HG02970 (cell line): ENCODE results near the gene STX11.
"Not testable (repeated sequence)": the region's sequence is repeated elsewhere in the genome, so short reads cannot be mapped to it uniquely, and the experiment has no call there.

Source experiments
- ATAC-seq: cut with Tn5 transposase; IDR thresholded peaks from one replicate; pipeline ENCODE4 v1.9.1; 2021; ENCODE audit warnings: mild to moderate bottlenecking, moderate library complexity, moderate number of reproducible peaks; ENCODE audit not compliant: unreplicated experiment, low FRiP score

Gene STX11

DNA sequence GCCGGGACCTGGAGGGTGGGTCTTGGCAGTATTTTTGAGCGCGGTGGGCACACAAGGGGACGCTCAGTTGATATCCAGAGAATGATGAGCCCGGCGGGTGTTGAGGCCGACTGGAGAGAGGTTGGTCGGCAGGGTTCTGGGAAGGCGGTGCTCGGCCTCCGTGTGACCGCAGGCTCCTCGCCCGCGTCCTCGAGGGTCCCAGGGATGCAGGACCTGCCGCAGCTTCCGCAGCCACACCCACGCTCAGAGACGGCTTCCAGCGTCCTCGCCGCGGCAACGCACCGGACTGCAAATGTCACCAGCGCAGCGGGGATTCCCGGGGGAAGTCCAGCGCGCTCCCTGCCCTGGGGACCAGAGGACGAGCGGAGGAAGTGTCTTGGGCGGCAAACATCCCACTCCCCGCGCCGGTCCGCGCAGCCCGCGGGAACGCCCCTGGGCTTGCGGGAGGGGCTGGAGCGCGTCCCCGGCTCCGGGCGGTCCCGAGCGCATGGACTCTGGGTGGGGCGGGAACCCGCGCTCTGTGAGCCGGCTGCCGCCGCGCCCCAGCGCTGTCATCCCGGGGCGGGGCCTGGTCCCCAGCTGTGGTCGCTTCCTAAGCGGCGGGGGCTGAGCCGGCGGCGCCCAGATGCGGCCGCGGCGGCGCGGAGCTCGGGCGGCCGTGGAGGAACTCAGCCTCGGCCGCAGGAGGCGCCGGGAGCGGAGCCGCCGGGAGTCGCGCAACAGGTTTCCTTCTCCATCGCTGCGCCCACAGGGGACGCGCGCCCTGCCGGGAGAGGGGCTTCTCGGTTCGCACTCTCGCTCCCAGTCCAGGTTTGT, at the start of gene STX11:
STX11 (plus strand) TSS at position 624 of the 816 bp plus-strand sequence. CDS start 36,111 bp downstream, outside the sequence.
- peak; percentile 69 for ATAC-seq

DNA sequence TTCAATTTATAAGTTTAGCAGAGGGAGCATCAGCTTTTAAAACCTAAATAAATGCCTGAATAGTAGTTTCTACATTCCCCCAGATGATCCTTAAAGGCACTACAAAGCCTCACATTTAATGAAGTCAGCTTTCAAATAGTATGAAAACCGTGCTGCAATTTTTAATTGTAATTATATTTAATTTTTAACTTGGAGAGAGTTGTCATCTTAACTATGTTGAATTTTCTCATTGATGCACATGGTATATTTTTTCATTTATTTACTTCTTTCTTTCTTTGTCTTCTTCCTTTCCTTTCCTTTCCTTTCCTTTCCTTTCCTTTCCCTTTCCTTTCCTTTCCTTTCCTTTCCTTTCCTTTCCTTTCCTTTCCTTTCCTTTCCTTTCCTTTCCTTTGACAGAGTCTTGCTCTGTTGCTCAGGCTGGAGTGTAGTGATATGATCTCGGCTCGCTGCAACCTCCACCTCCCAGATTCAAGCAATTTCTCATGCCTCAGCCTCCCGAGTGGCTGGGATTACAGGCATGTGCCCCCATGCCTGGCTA, 47.2 kb upstream of the STX11 start:
- ATAC-seq = no peak

DNA sequence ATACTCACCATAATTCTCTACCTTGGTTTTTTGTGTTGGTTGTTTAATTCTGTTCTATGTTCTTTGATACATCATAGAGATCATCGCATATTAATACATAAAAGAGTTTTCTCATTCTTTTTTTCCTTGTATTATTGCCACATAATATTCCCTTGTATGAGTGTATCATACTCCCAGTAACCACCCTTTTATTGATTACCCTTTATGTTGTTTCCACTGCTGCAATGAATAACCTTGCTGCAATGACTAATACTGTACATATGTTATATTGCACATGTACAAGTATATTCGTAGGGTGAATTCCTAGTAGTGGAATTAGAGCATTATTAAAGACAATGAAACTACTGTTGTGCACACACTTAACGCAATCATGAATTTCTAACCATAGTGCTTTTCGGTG, 45.8 kb upstream of the STX11 start:
- ATAC-seq = no peak

DNA sequence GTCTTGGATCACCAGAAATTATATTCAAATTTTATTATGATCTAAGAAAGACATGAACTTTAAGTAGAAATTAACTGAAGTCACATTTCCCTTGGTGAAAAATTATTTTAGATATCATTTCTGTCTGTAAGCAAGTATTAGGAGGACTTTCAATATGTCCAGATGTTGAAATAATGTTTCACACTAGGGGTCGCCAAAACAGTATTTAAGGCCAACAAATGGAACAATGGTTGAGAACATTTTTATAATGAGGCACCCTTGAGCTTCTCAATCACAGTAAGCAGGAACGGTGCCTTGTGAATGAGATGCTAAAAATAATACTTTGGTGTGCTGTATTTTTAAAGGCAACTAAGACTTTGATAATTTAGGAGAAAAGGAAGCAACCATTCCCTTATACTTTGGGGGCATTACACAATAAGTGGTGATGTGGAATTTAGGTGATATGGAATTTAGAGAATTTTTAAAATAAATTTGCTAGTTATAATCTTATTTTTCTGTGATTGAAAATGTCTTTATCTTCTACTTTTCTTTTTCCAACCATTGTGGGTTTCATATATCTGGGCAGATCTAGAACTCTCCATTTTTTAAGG, 45.3 kb upstream of the STX11 start:
- no peak for ATAC-seq

DNA sequence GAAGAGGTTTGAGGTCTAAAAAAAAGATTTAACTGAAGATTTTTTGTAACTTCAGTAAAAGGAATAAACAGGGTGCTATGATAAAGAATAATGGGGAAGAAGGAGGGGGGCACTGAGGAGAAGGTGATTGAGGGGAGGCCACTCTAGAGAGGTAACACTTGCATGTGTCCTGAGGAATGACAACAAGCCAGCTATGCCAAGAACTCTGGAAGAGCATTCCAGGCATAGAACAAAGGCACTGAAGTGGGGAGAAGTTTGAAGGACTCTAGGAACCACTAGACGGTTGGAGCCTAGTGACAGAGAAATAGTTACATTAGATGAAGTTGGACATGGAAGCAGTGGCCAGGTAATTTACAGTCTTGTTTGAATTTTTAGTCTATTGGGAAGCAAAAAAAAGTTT, 44.1 kb upstream of the STX11 start:
- no peak for ATAC-seq

DNA sequence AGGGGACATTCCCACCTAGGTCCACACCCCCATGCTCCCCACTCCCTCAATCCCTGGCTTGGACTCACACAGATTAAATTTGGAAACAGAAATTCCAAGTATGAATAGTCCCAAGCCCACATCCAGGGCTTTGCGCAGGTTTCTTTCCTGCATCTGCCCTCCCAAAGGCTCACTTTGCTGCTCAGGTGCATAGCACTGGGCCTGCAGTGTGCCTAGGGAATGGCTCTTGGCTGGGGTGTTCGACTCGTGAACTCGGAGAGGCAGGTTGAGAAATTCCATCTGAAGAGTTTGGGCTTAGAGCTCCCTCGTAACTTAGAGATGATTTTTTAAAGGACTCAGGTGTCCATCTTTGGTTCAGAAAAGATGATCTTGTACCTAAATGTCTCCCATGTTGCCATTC, 40.1 kb upstream of the STX11 start:
- no peak for ATAC-seq

DNA sequence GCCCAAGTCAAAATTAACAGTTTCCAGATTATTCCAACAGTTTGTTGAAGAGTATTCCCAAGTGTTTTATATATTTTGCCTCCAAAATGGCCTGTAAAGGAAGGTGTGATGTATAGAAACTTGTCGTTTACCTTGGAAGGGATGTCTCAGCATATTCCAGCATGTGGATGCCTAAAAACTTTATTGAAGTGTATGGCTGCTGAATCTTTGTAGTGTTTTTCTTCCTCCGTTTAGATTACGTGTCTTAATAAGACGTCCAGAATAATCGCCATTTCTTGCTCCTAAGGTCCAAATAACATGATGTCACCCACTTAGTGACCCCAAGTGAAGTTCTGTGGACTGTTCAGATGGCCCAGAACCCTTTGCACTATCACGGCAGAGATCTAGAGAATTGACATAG, 37.0 kb upstream of the STX11 start:
- ATAC-seq = no peak

DNA sequence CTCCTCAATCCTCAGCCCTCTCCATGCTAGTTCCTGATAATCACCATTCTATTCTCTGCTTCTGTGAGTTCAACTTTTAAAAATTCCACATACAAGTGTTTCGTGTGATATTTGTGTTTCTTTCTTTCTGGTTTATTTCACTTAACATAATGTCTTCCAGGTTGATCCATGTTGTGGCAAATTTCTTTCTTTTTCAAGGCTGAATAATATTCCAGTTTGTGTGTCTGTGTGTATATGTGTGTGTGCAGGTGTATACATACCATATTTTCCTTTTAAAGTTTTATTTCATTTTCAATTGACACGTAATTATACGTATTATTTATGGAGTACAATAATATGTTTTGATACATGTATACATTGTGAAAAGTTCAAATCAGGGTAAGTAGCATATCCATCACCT, 35.1 kb upstream of the STX11 start:
- no peak for ATAC-seq

DNA sequence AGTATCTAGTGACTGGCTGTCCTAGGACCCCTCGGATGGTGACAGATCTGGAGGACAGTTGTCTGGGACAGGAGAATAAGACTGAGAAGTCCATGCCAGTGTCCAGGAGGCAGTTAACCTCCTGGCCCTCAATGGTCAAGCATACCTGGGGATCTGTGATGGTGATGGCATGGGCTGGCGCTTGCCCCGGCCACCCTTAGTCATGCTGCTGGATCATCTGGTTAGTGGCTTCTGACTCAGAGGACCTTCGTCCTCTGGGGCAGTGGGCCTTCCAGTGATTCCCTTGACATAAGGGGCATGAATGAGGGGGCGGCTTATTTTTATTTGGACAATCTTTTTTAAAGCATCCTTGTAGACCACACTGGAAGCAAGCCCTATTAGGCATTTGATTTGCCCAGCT, 30.9 kb upstream of the STX11 start:
- ATAC-seq = no peak

DNA sequence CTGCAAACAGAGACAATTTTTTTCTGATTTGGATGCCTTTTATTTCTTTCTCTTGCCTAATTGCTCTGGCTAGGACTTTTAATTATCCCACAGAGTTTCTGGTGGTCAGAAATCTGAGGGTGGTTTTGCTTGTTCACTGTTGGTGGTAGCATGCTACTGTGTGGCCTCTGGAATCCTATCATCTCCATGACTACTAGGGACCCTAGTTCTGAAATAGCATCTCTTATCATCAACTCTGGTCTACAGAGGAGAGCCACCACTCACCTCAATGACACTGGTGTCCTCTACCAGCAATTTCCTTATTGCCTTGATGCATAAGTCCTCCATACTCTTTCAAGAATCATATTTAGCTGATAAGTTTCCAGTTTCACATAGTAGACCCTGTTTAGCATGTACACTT, 27.5 kb upstream of the STX11 start:
- no peak for ATAC-seq

DNA sequence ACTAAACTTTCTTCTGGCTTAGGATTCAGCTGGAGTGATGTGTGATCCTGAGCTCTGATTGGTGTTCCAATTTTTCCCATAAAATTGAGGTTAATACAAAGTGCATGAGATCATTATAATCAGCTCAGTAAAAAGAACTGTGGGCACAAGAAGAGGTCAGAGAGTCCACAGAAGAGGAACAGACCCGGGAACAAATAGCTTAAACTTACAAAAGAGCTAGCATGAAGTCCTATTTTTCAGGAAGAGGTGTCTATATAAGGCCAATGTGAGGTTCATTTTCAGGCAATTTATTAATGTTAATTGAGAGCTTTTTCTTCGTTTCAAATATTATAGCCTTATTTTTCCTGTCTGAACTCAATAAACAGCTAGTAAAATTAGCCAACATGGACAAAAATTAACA, 26.9 kb upstream of the STX11 start:
- no peak for ATAC-seq

DNA sequence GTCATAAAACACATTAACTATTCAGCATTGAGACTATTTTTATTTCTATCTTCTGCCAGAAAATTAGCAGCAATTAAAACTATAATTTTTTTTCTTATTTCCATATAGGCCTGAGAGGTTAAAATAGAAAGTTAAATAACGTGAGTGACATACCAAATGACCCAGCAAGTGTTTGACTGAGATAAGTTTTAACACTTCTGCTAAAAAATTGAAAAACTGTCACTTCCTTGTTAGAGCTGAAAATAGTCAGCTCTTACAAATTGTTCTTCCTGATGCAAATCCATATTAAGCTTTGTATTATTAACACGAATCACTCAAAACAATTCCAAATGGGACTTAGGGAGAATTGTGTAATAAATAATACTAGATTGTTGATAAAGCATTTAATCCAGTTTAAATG, 26.5 kb upstream of the STX11 start:
- ATAC-seq = no peak

DNA sequence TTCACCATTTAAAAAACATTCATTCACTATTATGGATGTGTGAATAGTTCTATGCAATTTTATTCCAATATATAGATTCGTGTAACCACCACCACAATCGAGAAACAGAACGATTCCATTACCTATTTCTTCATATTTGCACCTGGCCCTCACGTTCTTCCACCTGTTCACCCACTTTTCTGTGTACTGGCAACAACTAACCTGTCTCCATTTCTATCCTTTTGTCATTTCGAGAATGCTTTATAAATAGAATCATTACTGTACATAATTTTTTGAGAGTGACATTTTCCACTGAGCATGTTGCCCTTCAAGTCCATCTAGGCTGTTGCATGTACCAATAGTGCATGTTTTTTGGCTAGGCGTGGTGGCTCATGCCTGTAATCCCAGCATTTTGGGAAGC, 23.2 kb upstream of the STX11 start:
- ATAC-seq = no peak

DNA sequence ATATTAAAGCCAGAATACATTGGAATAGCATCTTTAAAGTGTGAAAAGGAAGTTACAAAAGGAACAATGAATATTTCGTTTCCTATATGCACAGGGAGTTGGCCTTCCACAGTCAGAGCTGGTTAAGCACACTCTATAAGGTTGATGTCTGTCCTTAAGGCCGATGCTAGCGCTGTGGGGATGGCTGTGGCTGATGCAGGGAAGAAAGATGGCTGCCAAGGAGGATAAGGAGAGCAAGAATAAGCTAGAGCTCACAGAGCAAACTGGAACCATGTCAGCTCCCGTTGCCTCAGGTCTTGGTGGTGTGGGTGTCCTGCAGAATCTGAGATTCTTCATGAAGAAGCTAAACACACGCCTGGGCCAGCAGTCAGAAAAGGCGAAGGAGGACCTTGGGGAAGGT, 20.8 kb upstream of the STX11 start:
- ATAC-seq = no peak

DNA sequence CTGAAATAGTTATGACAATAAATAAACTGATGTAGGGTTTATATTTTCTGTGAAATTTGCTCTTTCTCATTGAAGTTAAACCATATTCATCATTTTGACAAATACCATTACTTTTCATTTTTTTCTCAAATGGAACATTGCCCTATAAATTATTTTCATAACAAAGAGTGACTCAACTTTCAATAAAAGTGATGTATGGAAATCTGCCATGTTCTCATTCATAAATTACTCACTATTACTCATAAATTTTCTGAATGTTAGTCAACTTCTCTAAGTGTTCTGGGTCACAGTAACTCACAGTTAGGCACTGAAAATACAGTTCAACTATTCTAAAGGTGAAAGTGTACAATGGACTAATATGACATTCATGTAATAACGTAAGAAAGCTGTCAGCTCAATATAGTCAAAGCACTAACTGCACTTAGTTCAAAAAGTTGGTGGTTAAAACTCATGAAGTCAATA, 19.0 kb upstream of the STX11 start:
- ATAC-seq = no peak

DNA sequence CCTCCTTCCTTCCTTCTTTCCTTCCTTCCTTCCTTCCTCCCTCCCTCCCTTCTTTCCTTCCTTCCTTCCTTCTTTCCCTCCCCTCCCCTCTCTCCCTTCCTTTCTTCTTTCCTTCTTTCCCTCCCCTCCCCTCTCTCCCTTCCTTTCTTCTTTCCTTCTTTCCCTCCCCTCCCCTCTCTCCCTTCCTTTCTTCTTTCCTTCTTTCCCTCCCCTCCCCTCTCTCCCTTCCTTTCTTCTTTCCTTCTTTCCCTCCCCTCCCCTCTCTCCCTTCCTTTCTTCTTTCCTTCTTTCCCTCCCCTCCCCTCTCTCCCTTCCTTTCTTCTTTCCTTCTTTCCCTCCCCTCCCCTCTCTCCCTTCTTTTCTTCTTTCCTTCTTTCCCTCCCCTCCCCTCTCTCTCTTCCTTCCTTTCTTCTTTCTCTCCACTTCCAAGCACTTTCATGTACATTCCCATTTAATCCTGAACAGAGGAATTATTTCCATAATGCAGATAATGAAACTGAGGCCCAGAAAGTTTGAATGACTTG, 18.1 kb upstream of the STX11 start:
- ATAC-seq = not testable (repeated sequence)

DNA sequence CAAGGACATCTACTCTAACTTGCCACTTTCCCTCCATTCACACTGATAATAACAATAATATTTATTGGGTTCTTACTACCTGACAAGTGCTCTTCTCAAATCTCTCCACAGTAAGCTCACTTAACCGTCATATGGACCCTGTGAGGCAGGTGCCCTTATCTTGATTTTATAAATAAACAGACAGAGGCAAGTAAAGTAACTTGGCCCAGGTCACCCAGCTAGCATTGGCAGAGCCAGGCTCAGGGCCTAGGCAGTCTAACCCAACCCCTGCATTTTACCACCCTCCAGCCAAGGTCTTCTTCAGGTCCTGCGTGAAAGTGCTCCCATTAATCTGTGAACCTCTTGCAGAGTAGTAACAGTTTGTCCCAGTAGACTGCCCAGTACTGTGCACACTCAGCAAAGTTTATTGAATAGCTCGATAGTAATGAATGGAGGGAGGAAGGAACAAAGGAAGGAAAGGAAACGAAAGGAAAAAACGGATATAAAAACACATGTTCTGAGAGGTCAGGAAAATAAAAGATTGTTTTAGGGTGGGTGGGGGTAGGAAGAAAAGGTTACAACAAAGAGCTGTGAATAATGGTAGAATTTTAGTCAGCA, 17.0 kb upstream of the STX11 start:
- no peak for ATAC-seq

DNA sequence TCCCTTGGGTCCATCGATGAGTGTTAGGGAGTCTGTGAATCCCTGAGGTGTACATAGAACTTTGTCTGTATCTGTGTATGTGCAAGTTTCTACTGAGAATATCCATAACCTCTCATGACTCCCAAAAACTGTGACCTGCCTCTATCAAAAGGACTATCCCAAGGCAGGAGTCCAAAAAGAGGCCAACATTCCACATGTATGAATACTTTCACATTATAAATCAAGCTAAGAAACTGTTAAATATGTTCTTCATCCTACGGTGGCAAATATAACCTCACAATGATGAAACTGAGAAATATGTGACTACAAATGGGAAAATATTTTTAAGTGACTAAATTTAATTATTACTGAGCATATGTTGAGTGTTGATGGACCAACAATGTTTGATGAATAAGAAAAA, 16.1 kb upstream of the STX11 start:
- ATAC-seq = no peak

DNA sequence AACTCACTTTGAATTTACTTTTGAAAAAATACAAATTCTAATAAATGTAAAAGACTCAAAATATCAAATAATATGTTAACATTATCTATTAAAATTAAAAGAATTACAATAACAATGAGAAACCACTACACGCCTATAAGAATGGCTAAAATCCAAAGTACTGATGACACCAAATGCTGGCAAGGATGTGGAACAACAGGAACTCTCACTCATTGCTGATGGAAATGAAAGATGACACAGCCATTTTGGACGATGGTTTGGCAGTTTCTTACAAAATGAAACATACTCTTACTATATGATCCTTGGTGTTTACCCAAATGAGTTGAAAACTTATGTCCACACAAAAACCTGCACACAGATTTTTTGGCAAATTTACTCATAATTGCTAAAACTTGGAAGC, 15.6 kb upstream of the STX11 start:
- ATAC-seq = no peak

DNA sequence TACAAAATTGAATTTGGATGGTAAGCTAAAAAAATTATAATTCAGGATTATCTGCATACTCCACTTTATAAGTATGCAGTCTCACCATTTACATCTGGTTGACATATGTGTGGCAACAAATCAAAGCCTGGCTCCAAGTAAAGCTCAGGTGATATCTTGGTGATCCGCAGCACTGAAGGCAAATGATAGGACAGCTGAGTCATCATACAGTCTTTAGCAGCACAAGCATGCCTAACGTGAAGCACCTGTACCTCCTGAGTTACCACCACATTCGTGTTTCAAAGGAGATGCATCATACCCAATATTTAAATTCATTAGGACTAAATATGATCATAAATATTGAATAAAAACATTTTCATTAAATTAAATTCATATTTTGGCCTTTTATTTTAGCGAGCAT, 11.8 kb upstream of the STX11 start:
- ATAC-seq = no peak

DNA sequence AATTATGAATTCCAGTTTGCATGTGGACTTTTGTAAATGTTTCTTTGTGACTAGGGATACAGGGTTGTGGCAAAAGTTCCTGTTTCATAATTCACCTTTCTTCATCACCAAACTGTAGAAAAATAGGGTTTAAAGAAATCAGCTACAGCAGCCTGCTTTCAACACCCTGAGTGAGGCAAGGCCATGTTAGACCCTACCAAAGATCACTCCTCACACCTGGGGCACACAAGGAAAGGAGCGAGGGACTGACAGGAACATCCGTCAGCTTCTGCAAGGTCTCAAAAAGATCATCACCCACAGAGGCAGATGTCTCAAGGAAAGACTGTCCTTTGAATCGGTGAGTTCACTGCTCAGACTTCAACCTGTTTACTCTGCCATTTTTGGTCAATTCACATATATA, 10.5 kb upstream of the STX11 start:
- no peak for ATAC-seq
